Gastrocnemius medialis (tissue), 4 donors: ENCODE data around the gene ECI2.

Experiments used
- CTCF ChIP-seq, 5 experiments: fragments of 450-650 bp in 3 of 5; fragments of 200-600 bp in 2 of 5; sonication (generic) in 2 of 5; IDR thresholded peaks in 4 of 5; conservative IDR thresholded peaks in 1 of 5; 1 replicate in 4 of 5; 2 replicates in 1 of 5; pipeline ENCODE4 v1.5.1; 2016 to 2019; ENCODE audit warnings: antibody characterized with exemption in 5 of 5, mild to moderate bottlenecking in 3 of 5, moderate library complexity in 3 of 5
- POLR2A ChIP-seq, 2 donors: fragments of 450-650 bp; IDR thresholded peaks; one replicate each; pipeline ENCODE4 v1.6.1; 2017; ENCODE audit warnings: antibody characterized with exemption in 2 of 2, mild to moderate bottlenecking in 2 of 2, moderate library complexity in 2 of 2

- TF ChIP-seq CTCF (IDR thresholded peaks at IDR 0.05 in 4 of 5, conservative IDR thresholded peaks at IDR 0.05 in 1 of 5) (no peak), POLR2A (IDR thresholded peaks at IDR 0.05) (no peak)
Observed at GRCh38 chr6:4133941-4134838, 1.2 kb downstream of the ECI2 start.
